GM06990 (cell line): ENCODE measurements around the gene SIK2.

Experiments
- DNase-seq: peaks from one replicate; pipeline ENCODE4 v3.0.0-alpha.2; 2011; ENCODE audit not compliant: insufficient read length; ENCODE audit errors: extremely low read depth
- H3K27me3 ChIP-seq: replicated peaks from 2 replicates; pipeline ENCODE4 v1.6.0; 2011; ENCODE audit warnings: low read length; ENCODE audit not compliant: control insufficient read depth, insufficient read depth
- H3K36me3 ChIP-seq: 2 replicates; pipeline ENCODE4 v1.5.1; 2011; ENCODE audit warnings: low read length; ENCODE audit not compliant: control insufficient read depth, insufficient read depth
- H3K4me3 ChIP-seq: replicated peaks from 2 replicates; pipeline ENCODE4 v1.5.1; 2011; ENCODE audit warnings: low read depth, mild to moderate bottlenecking, control low read depth, low read length
- CTCF ChIP-seq: IDR thresholded peaks from 2 replicates; pipeline ENCODE4 v1.5.1; 2011; ENCODE audit warnings: low read length, control low read depth, mild to moderate bottlenecking, inconsistent platforms; ENCODE audit not compliant: insufficient read depth, poor library complexity, severe bottlenecking

Gene SIK2

GRCh38 chr11:111697933-111698371 is 95.7 kb downstream of the SIK2 start:
- H3K36me3 ChIP-seq = no peaks in the 10 kb centered on the region
- peak; percentile 38 for DNase-seq
- no peak overlapping the region for H3K4me3 ChIP-seq
- TF ChIP-seq CTCF = no peak
- no peaks in the 10 kb centered on the region for H3K27me3 ChIP-seq

- no peak for TF ChIP-seq CTCF
- Histone ChIP-seq H3K36me3 (no peaks in the 10 kb centered on the region), H3K4me3 (no peak overlapping the region), H3K27me3 (no peaks in the 10 kb centered on the region)
- DNase-seq = no peak
Observed at GRCh38 chr11:111698852-111699559, 96.8 kb downstream of the SIK2 start.

GRCh38 chr11:111699579-111700156 is 97.4 kb downstream of the SIK2 start:
- no peaks in the 10 kb centered on the region for H3K36me3 ChIP-seq
- no peak for TF ChIP-seq CTCF
- no peaks in the 10 kb centered on the region for H3K27me3 ChIP-seq
- no peak overlapping the region for H3K4me3 ChIP-seq
- no peak for DNase-seq

- DNase-seq = no peak
- TF ChIP-seq CTCF = no peak
- H3K27me3 ChIP-seq = no peaks in the 10 kb centered on the region
- H3K4me3 ChIP-seq = no peak overlapping the region
- no peaks in the 10 kb centered on the region for H3K36me3 ChIP-seq
Observed at GRCh38 chr11:111700162-111700561, 97.9 kb downstream of the SIK2 start.

GRCh38 chr11:111702623-111703022 is 100.4 kb downstream of the SIK2 start:
- no peak for DNase-seq
- H3K27me3 ChIP-seq = no peaks in the 10 kb centered on the region
- TF ChIP-seq CTCF = no peak
- H3K36me3 ChIP-seq = peaks cover under 1% of the 10 kb centered on the region; the same call in 1 of the 2 replicates
- no peak overlapping the region for H3K4me3 ChIP-seq

GRCh38 chr11:111703576-111703975 is 101.3 kb downstream of the SIK2 start:
- Histone ChIP-seq H3K36me3 (peaks cover 1% of the 10 kb centered on the region; the same call in 1 of the 2 replicates), H3K4me3 (no peak overlapping the region), H3K27me3 (no peaks in the 10 kb centered on the region)
- TF ChIP-seq CTCF = no peak
- no peak for DNase-seq
